Smooth muscle cell of bladder (primary cell): ENCODE results near the gene NREP. TPM values are rescaled to one million over a fixed set of nuclear protein-coding genes. Genes with fewer than 3 reads are reported as not detected.

Experiments
- total RNA-seq: library from RNA; depleted of rRNA; stranded (reverse); fragments of >200 nt; gene quantifications from 2 replicates; pipeline ENCODE4 v1.2.3, GENCODE V29; 2014

NREP gene
- 42.1 and 85.4 TPM in 2 replicates for total RNA-seq

DNA sequence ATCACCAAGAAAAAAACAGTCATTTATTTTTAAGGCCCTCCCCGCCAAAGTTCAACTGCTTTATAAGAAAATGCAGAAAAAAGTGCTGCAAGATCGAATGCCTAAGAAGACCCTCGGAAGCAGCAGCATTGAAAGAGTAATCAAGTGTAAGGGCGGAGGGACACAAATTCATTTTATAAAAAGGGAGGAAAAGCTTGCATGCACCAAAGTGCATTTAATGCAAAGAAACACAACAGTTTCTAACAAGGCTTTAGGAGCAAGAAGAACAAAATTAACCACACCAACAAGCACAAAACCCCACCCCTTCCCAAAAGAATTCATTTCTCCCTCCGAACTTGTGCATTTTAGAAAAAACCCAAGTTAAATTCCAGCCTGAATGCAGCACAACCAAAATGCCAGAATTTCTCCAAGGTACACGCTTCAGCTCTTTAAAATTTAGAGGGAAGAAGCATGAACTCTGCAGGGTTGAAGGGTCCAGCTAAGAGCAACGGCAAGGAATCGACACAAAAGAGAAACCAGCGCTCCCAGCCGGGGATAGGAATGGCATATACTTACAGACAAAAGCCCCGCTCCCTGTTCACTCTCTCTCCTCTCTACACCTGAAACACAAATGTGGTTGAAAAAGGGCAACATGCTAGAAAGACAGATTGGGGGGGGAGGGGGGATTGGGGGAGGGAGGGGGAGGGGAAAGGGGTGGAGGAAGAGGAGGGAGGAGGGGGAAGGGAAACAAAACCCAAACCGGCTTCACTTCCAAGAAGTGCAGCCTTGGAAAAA is at the start of gene NREP:
TSS of gene NREP (minus strand) at position 614 of the 774 bp plus-strand sequence. CDS start 1,422 bp downstream, outside the sequence.

Other genes starting within 250 kb of the NREP start
- gene STARD4, start 244.7 kb downstream of the NREP start, total RNA-seq = 81.2 and 101 TPM in 2 replicates